Testis (tissue), 3 donors: ENCODE results near the gene ENTPD2. TPM values are rescaled to one million over a fixed set of nuclear protein-coding genes. Genes with fewer than 3 reads are reported as not detected.

Experiments used
- DNase-seq: peaks from one replicate; pipeline ENCODE4 v3.0.0-alpha.2; 2019
- H3K27ac ChIP-seq, 2 donors: fragments of 200-600 bp; sonication (generic); one replicate each; pipeline ENCODE4 v1.5.1; 2019
- H3K27me3 ChIP-seq: fragments of 200-600 bp; sonication (generic); one replicate; pipeline ENCODE4 v1.5.1; 2019
- H3K36me3 ChIP-seq: fragments of 200-600 bp; sonication (generic); one replicate; pipeline ENCODE4 v1.5.1; 2017; ENCODE audit warnings: low read depth; ENCODE audit errors: missing control alignments
- H3K4me1 ChIP-seq: fragments of 200-600 bp; sonication (generic); one replicate; pipeline ENCODE4 v1.5.1; 2019
- H3K4me3 ChIP-seq, 2 donors: fragments of 200-600 bp; sonication (generic); one replicate each; pipeline ENCODE4 v1.5.1; 2017 to 2019
- H3K9me3 ChIP-seq: fragments of 200-600 bp; sonication (generic); one replicate; pipeline ENCODE4 v1.5.1; 2017
- CTCF ChIP-seq, 3 experiments: fragments of 450-650 bp in 2 of 3; fragments of 200-600 bp in 1 of 3; sonication (generic) in 1 of 3; IDR thresholded peaks; one replicate each; pipeline ENCODE4 v1.5.1; 2016 to 2019; ENCODE audit warnings: antibody characterized with exemption in 3 of 3, mild to moderate bottlenecking in 2 of 3, moderate library complexity in 1 of 3
- POLR2A ChIP-seq: fragments of 450-650 bp; IDR thresholded peaks from one replicate; pipeline ENCODE4 v1.6.1; 2017; ENCODE audit warnings: antibody characterized with exemption, mild to moderate bottlenecking, moderate library complexity
- WGBS, 2 donors: methylation state at CpG; one replicate each; pipeline ENCODE4 v1.1.5; 2018; 5-methylcytosine and 5-hydroxymethylcytosine counted together
- intact Hi-C: fragments of 100-400 bp; cut with DNase I; formaldehyde crosslinking; loops from one replicate; pipeline ENCODE4 v1.15.1; 2023; ENCODE audit warnings: low total_unique reads
- polyA plus RNA-seq: library from polyadenylated mRNA; stranded (reverse); fragments of 350-450 nt; fragmentation: Illumina TruSeq; extraction: RNeasy Lipid Tissue Mini Kit (QIAGEN cat#74804); gene quantifications from one replicate; pipeline ENCODE4 v1.2.3, GENCODE V29; 2014; ENCODE audit warnings: low read depth, low replicate concordance; ENCODE audit not compliant: insufficient read depth
- total RNA-seq, 2 donors: library from RNA; depleted of rRNA; stranded (reverse); fragments of >200 nt; gene quantifications; one replicate each; pipeline ENCODE4 v1.2.3, GENCODE V29; 2016

The ENTPD2 gene
- total and polyA plus RNA-seq, 3 donors from 2014 or later, result 5.7 to 9.6 (median 8.5) TPM

GRCh38 chr9:137087409-137087925 is 33.6 kb upstream of the ENTPD2 start:
- Histone ChIP-seq H3K27ac (peak overlapping the region; percentile 78 to 94), H3K4me1 (peaks cover 17% of the 10 kb centered on the region), H3K36me3 (no peaks in the 10 kb centered on the region), H3K27me3 (no peaks in the 10 kb centered on the region), H3K4me3 (peak overlapping the region; percentile 86 to 89), H3K9me3 (no peaks in the 10 kb centered on the region)
- intact Hi-C loops, result no loop called here
- TF ChIP-seq CTCF (IDR thresholded peaks at IDR 0.05) (no peak), POLR2A (no peak)
- 9 to 23% methylated on average over 9 to 22 of the region's 22 CpGs for WGBS, 2 donors
- DNase-seq, result no peak

GRCh38 chr9:137086531-137087408 is 32.9 kb upstream of the ENTPD2 start, which contains the start of gene MAN1B1:
Gene MAN1B1 (plus strand): TSS chr9:137086985. CDS start chr9:137087000, 15 bp downstream.
- Histone ChIP-seq H3K36me3 (no peaks in the 10 kb centered on the region), H3K9me3 (no peaks in the 10 kb centered on the region), H3K4me1 (peaks cover 17% of the 10 kb centered on the region), H3K4me3 (peak within 1 kb of the TSS; percentile 86 to 89), H3K27me3 (no peaks in the 10 kb centered on the region), H3K27ac (peak within 1 kb of the TSS; percentile 78 to 94)
- intact Hi-C loops, result no loop called here
- peak; percentile 17 for TF ChIP-seq POLR2A
- peak in 2 of 3 experiments; percentile 2 for TF ChIP-seq CTCF (IDR thresholded peaks at IDR 0.05)
- WGBS, 2 donors, result 0 to 8% methylated on average over 4 to 65 of the region's 101 CpGs
- DNase-seq, result peak; percentile 99

GRCh38 chr9:137085920-137086530 is 32.2 kb upstream of the ENTPD2 start:
- H3K4me3 ChIP-seq, result peak overlapping the region; percentile 86 to 89
- DNase-seq, result peak; percentile 54
- no peak for TF ChIP-seq CTCF (IDR thresholded peaks at IDR 0.05)
- no peak for TF ChIP-seq POLR2A
- intact Hi-C loops, result no loop called here
- no peaks in the 10 kb centered on the region for H3K36me3 ChIP-seq
- H3K4me1 ChIP-seq, result peaks cover 17% of the 10 kb centered on the region
- H3K27ac ChIP-seq, result peak overlapping the region; percentile 51 to 94
- WGBS, 2 donors, result 1% methylated on average over 18 to 39 of the region's 58 CpGs
- no peaks in the 10 kb centered on the region for H3K9me3 ChIP-seq
- H3K27me3 ChIP-seq, result no peaks in the 10 kb centered on the region

DNA sequence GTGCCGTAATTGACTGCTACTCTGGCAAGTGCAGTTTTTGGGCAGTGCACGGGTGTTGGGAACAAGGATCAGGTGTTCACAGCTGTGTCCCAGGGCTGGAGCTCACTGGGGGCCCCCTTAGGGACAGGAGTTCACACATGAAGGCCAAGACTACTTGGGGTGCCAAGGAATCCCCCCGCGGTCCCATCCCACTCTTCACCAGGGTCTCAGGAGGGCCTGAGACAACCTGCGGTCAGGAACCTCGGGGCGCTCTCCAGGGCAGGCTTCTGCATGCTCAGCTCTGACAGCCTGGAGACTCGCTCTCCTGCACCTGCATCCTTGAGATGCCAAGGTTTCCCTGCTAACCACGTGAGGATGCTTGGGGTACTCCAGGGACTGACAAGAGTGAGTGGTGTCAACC is 30.7 kb upstream of the ENTPD2 start:
- Histone ChIP-seq H3K27ac (no peak overlapping the region), H3K27me3 (no peaks in the 10 kb centered on the region), H3K4me3 (no peak overlapping the region), H3K9me3 (no peaks in the 10 kb centered on the region), H3K4me1 (peaks cover 17% of the 10 kb centered on the region), H3K36me3 (no peaks in the 10 kb centered on the region)
- DNase-seq, result no peak
- no peak for TF ChIP-seq POLR2A
- TF ChIP-seq CTCF (IDR thresholded peaks at IDR 0.05), result no peak
- 75% methylated on average over 7 to 9 of the region's 9 CpGs for WGBS, 2 donors
- intact Hi-C loops, result no loop called here
